Measurements from ENCODE around the gene WDR82.
"Not testable (repeated sequence)": the region's sequence is repeated elsewhere in the genome, so short reads cannot be mapped to it uniquely, and the experiment has no call there.

WDR82 gene

DNA sequence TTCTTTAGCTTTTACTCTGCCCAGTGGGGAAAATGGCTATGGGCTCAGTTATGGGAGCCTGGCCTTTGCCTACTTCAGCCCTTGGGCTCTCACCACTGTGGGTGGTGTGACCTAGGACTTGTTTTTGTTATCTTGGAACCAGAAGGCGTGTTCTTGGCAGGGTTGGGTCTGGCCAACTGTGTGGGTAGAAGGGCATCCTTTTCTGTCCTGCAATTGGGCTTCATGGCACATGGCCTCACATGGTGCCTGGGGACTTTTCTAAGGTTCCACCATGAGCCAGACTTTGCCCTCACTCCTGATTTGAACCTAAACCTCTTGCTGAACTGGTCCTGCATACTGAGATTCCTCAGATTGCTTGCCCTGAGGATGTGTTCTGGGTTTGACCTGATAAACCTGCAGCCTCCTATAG is 10.9 kb upstream of the WDR82 start:
- DNase-seq (ENCODE audit: low spot score): no peak
- in situ Hi-C loops (cut with MboI; ENCODE audit: low pct_unique_long_range_greater_than_20kb, low sequenced_read_pairs, unreplicated experiment): no loop called here
- TF ChIP-seq, protein P1, sequence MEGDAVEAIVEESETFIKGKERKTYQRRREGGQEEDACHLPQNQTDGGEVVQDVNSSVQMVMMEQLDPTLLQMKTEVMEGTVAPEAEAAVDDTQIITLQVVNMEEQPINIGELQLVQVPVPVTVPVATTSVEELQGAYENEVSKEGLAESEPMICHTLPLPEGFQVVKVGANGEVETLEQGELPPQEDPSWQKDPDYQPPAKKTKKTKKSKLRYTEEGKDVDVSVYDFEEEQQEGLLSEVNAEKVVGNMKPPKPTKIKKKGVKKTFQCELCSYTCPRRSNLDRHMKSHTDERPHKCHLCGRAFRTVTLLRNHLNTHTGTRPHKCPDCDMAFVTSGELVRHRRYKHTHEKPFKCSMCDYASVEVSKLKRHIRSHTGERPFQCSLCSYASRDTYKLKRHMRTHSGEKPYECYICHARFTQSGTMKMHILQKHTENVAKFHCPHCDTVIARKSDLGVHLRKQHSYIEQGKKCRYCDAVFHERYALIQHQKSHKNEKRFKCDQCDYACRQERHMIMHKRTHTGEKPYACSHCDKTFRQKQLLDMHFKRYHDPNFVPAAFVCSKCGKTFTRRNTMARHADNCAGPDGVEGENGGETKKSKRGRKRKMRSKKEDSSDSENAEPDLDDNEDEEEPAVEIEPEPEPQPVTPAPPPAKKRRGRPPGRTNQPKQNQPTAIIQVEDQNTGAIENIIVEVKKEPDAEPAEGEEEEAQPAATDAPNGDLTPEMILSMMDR (IDR thresholded peaks at IDR 0.05; ENCODE audit: extremely low read depth, insufficient read depth, missing control alignments): no peak

- no peak for DNase-seq (ENCODE audit: low spot score)
- TF ChIP-seq, protein P1 (IDR thresholded peaks at IDR 0.05; ENCODE audit: extremely low read depth, insufficient read depth, missing control alignments): no peak
- in situ Hi-C loops (cut with MboI; ENCODE audit: low pct_unique_long_range_greater_than_20kb, low sequenced_read_pairs, unreplicated experiment): no loop called here
These were observed 10.2 kb upstream of the WDR82 start for GRCh38 chr3:52288674-52289073.

GRCh38 chr3:52286777-52287110 is 8.3 kb upstream of the WDR82 start:
- DNase-seq (ENCODE audit: low spot score): no peak
- in situ Hi-C loops (cut with MboI; ENCODE audit: low pct_unique_long_range_greater_than_20kb, low sequenced_read_pairs, unreplicated experiment): no loop called here
- TF ChIP-seq, protein P1 (IDR thresholded peaks at IDR 0.05; ENCODE audit: extremely low read depth, insufficient read depth, missing control alignments): no peak

DNA sequence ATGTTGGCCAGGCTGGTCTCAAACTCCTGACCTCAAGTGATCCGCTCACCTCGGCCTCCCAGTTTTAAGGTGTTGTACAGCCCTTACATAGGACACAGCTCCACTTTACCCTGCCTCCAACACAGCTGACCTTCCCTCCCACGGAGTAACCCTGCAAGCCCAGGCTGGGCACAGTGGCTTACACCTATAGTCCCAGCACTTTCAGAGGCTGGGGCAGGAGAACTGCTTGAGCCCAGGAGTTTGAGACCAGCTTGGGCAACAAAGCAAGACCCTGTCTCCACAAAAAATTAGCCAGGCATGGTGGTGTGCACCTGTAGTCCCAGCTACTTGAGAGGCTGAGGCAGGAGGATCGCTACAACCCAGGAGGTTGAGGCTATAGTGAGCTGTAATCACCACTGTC is 5.6 kb upstream of the WDR82 start:
- DNase-seq (ENCODE audit: low spot score); in situ Hi-C loops (cut with MboI; ENCODE audit: low pct_unique_long_range_greater_than_20kb, low sequenced_read_pairs, unreplicated experiment): not testable (repeated sequence)

DNA sequence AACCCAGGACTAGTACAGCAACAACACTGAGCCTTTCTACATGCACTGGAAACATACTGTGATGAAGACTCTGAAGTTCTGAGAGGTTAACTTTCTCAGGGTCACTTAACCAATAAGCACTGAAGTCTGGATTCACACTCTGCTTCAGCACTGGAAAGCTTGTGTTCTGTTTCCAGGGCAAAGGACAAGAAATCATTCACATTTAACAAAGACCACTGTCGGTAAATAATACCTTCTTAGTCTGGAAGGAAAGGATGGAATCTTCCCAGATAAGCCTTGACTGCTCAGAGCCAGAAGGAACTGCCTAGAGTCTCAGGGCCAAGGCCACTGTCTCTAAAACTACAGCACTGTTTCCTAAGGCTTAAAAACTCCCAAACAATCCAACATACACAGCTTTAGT is 4.9 kb upstream of the WDR82 start:
- TF ChIP-seq, protein P1 (IDR thresholded peaks at IDR 0.05; ENCODE audit: extremely low read depth, insufficient read depth, missing control alignments): no peak
- DNase-seq (ENCODE audit: low spot score): no peak
- in situ Hi-C loops (cut with MboI; ENCODE audit: low pct_unique_long_range_greater_than_20kb, low sequenced_read_pairs, unreplicated experiment): no loop called here

DNA sequence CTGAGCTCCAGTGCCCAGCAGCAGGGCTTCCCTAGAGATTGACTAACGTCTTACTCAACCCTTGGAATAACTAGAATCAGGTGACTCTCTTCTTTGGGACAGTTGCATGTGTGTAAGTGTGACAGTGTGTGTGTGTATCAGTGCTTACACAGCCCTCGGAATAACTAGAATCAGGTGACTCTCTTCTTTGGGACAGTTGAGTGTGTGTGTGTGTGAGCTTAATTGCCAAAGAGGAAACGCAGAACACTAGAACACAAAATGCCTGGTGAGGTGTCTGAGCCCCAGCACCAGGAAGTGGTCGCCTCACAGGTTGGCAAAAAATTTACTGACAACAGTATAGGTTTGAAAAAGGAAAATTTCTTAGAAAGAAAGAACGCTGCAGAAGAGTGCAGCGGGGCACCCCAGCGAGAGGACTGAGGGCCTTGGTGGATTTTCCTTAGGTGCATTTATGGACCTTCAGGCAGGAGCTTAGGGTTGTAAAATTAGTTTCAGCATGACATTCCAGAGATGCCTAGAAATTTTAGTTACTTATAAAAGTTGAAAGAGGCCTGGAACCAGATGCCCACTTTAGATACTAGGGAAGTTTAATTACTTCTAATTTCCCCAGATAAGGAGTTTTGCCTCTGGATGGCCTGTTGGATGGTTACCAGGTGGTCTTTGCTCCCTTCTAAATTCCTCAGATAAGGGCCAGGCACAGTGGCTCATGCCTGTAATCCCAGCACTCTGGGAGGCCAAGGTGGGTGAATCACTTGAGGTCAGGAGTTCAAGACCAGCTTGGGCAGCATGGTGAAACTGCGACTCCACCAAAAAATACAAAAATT is 3.7 kb upstream of the WDR82 start:
- in situ Hi-C loops (cut with MboI; ENCODE audit: low pct_unique_long_range_greater_than_20kb, low sequenced_read_pairs, unreplicated experiment): no loop called here
- TF ChIP-seq, protein P1 (IDR thresholded peaks at IDR 0.05; ENCODE audit: extremely low read depth, insufficient read depth, missing control alignments): no peak
- DNase-seq (ENCODE audit: low spot score): no peak

GRCh38 chr3:52280050-52280461 is 1.6 kb upstream of the WDR82 start:
- in situ Hi-C loops (cut with MboI; ENCODE audit: low pct_unique_long_range_greater_than_20kb, low sequenced_read_pairs, unreplicated experiment): no loop called here
- no peak for DNase-seq (ENCODE audit: low spot score)
- TF ChIP-seq, protein P1 (IDR thresholded peaks at IDR 0.05; ENCODE audit: extremely low read depth, insufficient read depth, missing control alignments): no peak

All from GM13977 (cell line).